Epithelial cell of esophagus (primary cell): Measurements from ENCODE around the gene STAT2.
"Not testable (repeated sequence)": the region's sequence is repeated elsewhere in the genome, so short reads cannot be mapped to it uniquely, and the experiment has no call there.

Experiments
- DNase-seq: peaks from one replicate; pipeline ENCODE4 v3.0.0; 2010; ENCODE audit warnings: low read depth
- H3K4me3 ChIP-seq: 2 replicates; pipeline ENCODE4 v1.5.1; 2011; ENCODE audit warnings: mild to moderate bottlenecking, low read length, control low read depth
- TF ChIP-seq, protein P1 (sequence below): IDR thresholded peaks from 2 replicates; pipeline ENCODE4 v1.5.1; 2011; ENCODE audit warnings: low read depth, mild to moderate bottlenecking, low read length, control low read depth, inconsistent platforms; ENCODE audit not compliant: insufficient read depth; ENCODE audit errors: missing control alignments

Gene STAT2

DNA sequence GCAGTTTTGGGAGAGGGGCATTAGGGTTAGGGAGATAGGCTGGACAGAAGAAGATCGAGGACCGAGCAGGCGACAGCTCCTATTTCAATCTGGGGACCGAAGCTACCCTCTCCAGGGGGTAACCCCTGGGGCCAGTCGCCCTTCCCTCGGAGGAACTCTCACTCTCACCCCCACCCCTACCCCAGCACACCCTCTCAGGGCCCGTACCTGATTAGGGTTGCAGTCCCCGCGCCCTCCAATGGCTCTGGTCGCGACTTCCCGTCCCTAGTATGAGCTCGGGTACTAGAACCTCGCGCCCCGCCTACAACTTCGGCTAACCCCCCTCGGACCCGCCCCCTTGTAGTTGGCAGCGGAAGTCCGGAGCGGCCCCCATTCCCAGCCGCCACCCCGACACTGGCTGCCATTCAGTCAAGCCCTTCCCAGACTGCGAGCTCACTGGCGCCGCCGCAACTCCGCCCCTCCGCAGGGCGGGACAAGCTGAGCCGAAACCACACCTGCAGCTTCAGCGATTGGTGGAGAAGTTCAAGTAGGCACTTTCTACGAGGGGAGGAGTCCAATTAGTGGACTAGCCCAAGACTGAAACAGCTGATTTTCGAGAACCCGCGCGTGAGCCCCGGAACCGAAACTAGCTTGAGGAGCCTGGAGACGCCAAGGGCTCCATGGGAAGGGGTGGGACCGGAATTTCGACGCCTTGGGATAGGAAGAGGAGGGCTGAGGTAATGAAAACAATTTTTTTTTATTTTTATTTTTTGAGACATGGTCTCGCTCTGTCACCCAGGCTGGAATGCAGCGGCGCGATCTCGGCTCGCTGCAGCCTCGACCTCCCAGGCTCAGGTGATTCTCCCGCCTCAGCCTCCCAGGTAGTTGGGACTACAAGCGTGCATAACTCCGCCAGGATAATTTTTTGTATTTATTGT, at the start of gene STAT2:
Gene STAT2 (minus strand): TSS at position 257 of the 917 bp plus-strand sequence. CDS start 3,536 bp downstream, outside the sequence.
- TF ChIP-seq, protein P1, sequence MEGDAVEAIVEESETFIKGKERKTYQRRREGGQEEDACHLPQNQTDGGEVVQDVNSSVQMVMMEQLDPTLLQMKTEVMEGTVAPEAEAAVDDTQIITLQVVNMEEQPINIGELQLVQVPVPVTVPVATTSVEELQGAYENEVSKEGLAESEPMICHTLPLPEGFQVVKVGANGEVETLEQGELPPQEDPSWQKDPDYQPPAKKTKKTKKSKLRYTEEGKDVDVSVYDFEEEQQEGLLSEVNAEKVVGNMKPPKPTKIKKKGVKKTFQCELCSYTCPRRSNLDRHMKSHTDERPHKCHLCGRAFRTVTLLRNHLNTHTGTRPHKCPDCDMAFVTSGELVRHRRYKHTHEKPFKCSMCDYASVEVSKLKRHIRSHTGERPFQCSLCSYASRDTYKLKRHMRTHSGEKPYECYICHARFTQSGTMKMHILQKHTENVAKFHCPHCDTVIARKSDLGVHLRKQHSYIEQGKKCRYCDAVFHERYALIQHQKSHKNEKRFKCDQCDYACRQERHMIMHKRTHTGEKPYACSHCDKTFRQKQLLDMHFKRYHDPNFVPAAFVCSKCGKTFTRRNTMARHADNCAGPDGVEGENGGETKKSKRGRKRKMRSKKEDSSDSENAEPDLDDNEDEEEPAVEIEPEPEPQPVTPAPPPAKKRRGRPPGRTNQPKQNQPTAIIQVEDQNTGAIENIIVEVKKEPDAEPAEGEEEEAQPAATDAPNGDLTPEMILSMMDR, result no peak
- peak within 1 kb of the TSS; percentile 96 for H3K4me3 ChIP-seq
- peak; percentile 100 for DNase-seq

DNA sequence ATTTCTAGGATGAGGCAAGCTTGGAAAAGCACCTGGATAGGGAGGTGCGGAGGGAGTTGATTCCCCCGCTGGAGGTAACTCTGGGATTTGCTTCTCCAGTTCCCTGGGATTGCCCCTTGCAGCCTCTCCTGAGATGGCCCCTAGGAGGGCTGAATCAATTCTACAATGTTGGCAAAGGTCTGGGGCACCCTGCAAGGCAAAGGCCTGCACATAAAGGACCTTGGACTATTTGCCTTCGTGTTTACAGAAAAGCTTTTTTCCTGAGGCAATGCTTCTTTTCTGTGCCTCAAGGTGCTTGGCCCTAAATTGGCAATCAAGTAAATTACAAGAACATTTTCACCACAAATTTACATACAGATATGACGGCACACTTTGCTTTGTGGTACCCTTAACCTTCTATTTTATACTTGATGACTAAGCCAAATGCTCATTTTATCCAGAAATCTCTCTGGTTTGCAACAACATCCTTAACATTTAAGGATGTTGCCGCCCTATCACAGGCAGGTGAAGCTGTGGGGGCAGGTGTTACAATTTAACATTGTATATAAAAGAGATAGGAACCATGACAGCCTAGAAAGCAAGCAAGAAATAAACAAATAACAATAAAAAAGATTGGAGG, 49.0 kb upstream of the STAT2 start:
- TF ChIP-seq, protein P1, result no peak
- no peak overlapping the region for H3K4me3 ChIP-seq
- no peak for DNase-seq

DNA sequence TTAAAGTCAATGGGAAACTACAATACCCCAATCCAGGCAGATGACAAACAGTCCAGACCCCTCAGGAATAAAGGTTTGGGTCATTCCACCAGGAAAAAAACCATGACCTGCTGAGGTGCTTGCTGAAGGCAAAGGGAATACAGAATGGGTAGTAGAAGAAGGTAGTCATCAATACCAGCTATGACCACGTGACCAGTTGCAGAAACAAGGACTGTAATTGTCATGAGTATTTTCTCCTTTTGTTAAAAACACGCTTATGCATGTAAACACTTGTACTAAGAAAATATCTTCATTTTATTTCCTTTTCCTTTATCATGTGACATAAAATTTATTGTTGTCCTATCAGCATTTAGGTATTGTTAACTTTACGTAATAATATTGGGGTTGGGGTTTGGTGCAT, 44.3 kb upstream of the STAT2 start:
- not testable (repeated sequence) for H3K4me3 ChIP-seq, DNase-seq

DNA sequence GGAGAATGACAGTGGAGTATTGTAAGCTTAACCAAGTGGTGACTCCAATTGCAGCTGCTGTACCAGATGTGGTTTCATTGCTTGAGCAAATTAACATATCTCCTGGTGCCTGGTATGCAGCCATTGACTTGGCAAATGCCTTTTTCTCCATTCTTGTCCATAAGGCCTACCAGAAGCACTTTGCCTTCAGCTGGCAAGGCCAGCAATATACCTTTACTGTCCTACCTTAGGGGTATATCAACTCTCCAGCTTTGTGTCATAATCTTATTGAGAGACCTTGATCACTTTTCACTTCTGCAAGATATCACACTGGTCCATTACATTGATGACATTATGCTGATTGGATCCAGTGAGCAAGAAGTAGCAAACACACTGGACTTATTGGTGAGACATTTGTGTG, 41.7 kb upstream of the STAT2 start:
- DNase-seq, H3K4me3 ChIP-seq: not testable (repeated sequence)

DNA sequence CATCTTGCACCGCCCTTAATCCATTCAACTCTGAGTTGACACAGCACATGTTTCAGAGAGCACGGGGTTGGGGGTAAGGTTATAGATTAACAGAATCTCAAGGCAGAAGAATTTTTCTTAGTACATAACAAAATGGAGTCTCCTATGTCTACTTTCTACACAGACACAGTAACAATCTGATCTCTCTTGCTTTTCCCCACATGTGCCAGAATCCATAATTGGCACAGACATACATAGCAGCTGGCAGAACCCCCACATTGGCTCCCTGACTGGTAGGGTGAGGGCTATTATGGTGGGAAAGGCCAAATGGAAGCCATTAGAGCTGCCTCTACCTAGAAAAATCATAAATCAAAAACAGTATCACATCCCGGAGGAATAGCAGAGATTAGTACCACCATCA, 41.2 kb upstream of the STAT2 start:
- DNase-seq, H3K4me3 ChIP-seq: not testable (repeated sequence)

DNA sequence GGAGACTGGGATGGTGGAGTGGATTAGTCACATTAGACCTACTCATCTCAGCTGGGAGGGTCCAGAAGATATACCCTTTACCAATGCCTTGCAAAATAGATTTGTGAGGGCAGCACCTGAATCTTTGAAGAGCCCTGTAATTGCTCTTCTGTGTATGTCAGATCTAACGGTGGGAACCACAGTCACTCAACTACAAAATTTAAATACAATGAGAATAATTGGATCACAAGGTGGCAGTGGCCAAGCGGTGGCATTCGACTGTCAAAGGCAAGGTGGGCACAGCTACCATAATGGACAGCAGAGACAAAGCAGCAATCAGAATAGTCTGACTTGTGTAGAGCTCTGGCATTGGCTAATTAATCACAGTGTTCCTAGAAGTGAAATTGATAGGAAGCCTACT, 39.6 kb upstream of the STAT2 start:
- DNase-seq, H3K4me3 ChIP-seq: not testable (repeated sequence)

DNA sequence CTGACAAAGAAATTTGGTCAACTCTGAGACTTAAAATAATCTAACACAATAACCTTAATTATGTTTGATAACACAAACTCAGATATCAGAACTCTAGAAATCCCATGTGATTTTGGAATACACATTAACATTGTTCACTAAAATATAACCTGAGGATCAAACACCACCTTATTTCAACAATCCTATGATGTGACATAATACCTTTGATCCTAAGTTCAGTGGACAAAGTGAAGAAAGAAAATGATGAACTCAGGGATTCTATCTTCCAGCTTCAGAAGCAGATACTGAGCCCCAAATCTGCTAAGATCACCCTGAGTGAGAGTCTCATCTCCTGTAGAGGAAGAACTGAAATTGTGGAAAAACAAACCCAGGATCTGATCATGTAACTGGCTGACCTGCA, 38.4 kb upstream of the STAT2 start:
- H3K4me3 ChIP-seq, result no peak overlapping the region
- TF ChIP-seq, protein P1, result no peak
- no peak for DNase-seq

DNA sequence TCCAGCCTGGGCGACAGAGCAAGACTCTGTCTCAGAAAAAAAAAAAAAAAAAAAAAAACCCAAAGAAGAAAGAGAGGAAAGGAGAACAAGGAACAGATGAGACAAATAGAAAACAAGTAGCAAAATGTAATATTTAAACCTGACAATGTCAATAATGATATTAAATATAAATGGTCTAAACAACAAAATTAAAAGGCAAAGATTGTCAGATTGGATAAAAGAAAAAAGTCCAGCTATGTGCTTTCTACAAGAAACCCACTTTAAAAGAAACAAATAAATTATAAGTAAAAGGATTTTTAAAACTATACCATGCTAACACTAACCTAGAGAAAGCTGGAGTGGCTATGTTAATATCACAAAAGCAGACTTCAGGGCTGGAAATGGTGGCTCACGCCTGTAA, 32.4 kb upstream of the STAT2 start:
- DNase-seq, result no peak
- TF ChIP-seq, protein P1, result no peak
- H3K4me3 ChIP-seq, result no peak overlapping the region

DNA sequence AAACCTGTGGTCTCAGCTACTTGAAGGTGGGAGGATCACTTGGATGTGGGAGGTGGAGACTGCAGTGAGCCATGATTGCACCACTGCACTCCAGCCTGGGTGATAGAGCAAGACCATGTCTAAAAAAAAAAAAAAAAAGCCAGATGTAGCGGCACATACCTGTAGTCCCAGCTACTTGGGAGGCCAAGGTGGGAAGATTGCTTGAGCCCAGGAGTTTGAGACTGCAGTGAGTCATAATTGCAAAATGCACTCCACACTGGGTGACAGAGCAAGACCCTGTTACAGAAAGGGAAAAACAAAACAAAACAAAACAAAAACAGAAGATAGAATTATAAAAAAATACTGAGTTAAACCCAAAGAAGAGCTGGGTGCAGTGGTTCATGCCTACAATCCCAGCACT, 31.8 kb upstream of the STAT2 start:
- TF ChIP-seq, protein P1, result no peak
- H3K4me3 ChIP-seq, result no peak overlapping the region
- DNase-seq, result peak; percentile 7
